Measurements from ENCODE around the gene CACYBP. TPM values are rescaled to one million over a fixed set of nuclear protein-coding genes. Genes with fewer than 3 reads are reported as not detected.

CACYBP gene
- total and polyA plus RNA-seq, 2 donors (not counting 3 experiments of a cell fraction or from before 2014, with no cell fraction given): 29.5 to 149 TPM

GRCh38 chr1:174953285-174954072, 46.3 kb upstream of the CACYBP start:
- DNase-seq (ENCODE audit: low read depth, low spot score) (no peak), FAIRE-seq (no peak)
- H3K4me2 ChIP-seq (ENCODE audit: insufficient read depth, low read length): no peak overlapping the region
- H3K9me3 ChIP-seq (replicated peaks; ENCODE audit: control insufficient read depth, insufficient read depth, low read length): no peaks in the 10 kb centered on the region
- ChIA-PET POLR2A (interaction anchor here (0.6 kb wide), 1 partner anchor 21 kb away, joined by 3 read pairs; no protein-coding TSS in a partner anchor), CTCF (no interaction called here)
- no peaks in the 10 kb centered on the region for H4K20me1 ChIP-seq (replicated peaks; ENCODE audit: control insufficient read depth, extremely low read depth, insufficient read depth, low read length)
- peaks cover 3% of the 10 kb centered on the region for H3K4me1 ChIP-seq (ENCODE audit: control insufficient read depth, extremely low read depth, insufficient read depth, low read length)
- no TSS peak for BruUV-seq (replicated peaks)
- no peaks in the 10 kb centered on the region for H3K9me1 ChIP-seq (replicated peaks; ENCODE audit: control insufficient read depth, extremely low read depth, insufficient read depth, low read length)
- no peak overlapping the region for H2AFZ ChIP-seq (ENCODE audit: low read depth, low read length)
- H3K27me3 ChIP-seq (ENCODE audit: control insufficient read depth in 2 of 2, insufficient read depth in 2 of 2, low read length in 2 of 2): peaks cover 0 to 5% of the 10 kb centered on the region in 2 experiments
- no peak overlapping the region for H3K27ac ChIP-seq (ENCODE audit: insufficient read depth, low read depth, low read length)
- dilution Hi-C loops (cut with MboI; ENCODE audit: extremely low pct_ligation_motif_present, low sequenced_read_pairs) (no loop called here), intact Hi-C loops (cut with micrococcal nuclease) (no loop called here)
- H3K79me2 ChIP-seq (ENCODE audit: control insufficient read depth, insufficient read depth, low read length): no peaks in the 10 kb centered on the region
- H3K9ac ChIP-seq (replicated peaks; ENCODE audit: extremely low read depth, insufficient read depth, low read length): no peak overlapping the region
- no peak for TF ChIP-seq MAX (IDR thresholded peaks at IDR 0.05; ENCODE audit: insufficient read depth, insufficient read length)
- no peak for TF ChIP-seq EZH2 (IDR thresholded peaks at IDR 0.05; ENCODE audit: borderline replicate concordance, low read depth, low read length, severe bottlenecking)
- no peak for TF ChIP-seq FOS (IDR thresholded peaks at IDR 0.05; ENCODE audit: borderline replicate concordance, insufficient read depth, low read length)
- no peak for TF ChIP-seq JUN (IDR thresholded peaks at IDR 0.05; ENCODE audit: borderline replicate concordance, insufficient read depth, insufficient read length, low read depth)
- no peak for TF ChIP-seq CTCF (IDR thresholded peaks at IDR 0.05; ENCODE audit: extremely low read depth in 1 of 2, insufficient read depth in 1 of 2, low read depth in 1 of 2, low read length in 2 of 2)
- no peak for TF ChIP-seq GATA2 (IDR thresholded peaks at IDR 0.05; ENCODE audit: insufficient read depth, insufficient read length, low read depth, low read length)
- no peak for TF ChIP-seq POLR2A (IDR thresholded peaks at IDR 0.05; ENCODE audit: low read depth, low read length)
- TF ChIP-seq MYC (IDR thresholded peaks at IDR 0.05; ENCODE audit: low read depth, low read length): no peak
- no peak for TF ChIP-seq POLR2AphosphoS5 (IDR thresholded peaks at IDR 0.05; ENCODE audit: insufficient read depth, low read depth, low read length)
- no peaks in the 10 kb centered on the region for H3K36me3 ChIP-seq (ENCODE audit: control insufficient read depth in 2 of 2, extremely low read depth in 1 of 2, insufficient read depth in 2 of 2, low read length in 2 of 2)
- no peak overlapping the region for H3K4me3 ChIP-seq (replicated peaks in 1 of 3; ENCODE audit: insufficient read depth in 1 of 3, low read depth in 1 of 3, low read length in 3 of 3)
